GM21786 (cell line): ENCODE measurements around the gene CACNA1C.

Source experiments
- ATAC-seq: cut with Tn5 transposase; IDR thresholded peaks from one replicate; pipeline ENCODE4 v1.9.1; 2021; ENCODE audit not compliant: unreplicated experiment

CACNA1C gene

DNA sequence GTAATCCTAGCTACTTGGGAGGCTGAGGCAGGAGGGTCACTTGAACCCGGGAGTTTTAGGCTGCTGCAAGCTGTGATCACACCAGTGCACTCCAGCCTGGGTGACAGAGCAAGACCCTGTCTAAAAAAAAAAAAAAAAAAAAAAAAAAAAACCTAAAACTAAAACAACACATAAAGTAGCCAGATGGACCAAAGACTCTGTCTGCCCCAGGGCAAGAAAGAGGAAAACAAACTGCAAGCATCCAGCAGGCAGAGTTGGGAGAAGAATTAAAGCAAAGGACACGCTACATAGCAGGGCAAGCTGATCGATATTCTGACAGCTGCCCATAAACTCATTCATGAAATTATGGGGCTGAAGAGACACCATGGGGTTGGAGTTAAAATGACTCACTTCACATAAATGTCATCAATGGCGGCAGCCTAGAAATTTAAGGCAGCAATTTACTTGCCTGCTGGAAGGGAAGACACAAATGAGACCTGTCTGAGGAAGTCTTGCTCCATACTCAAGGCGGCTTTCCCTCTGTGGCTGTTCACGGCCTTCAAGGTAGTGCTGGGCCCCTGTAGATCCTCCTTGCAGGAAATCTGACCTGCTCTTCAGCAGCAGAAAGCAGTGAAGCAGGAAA, 482.9 kb downstream of the CACNA1C start:
- no peak for ATAC-seq

GRCh38 chr12:2536724-2537123, 483.9 kb downstream of the CACNA1C start:
- no peak for ATAC-seq

GRCh38 chr12:2537868-2538541, 485.2 kb downstream of the CACNA1C start:
- ATAC-seq: no peak

DNA sequence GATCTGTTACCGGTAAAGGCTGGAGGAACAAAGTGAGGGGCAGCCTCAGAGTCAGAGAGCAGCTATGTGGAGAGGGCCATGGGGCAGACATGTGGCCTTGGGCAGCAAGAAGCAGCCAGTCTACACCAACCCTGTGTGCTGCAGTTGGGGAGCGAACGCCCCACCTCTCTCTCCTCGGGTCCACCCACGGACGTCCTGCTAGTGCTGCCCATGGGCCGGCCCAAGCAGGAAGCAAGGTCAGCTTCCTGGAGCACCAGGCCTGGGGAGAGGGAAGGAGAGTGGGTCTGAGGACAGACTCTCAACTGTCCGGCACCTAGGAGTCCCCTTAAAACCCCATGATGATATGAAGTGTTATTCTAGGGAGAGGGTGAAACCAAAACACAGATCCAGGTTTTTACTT, 487.2 kb downstream of the CACNA1C start:
- ATAC-seq: no peak

- ATAC-seq: no peak
Observed at GRCh38 chr12:2540535-2540941, 487.8 kb downstream of the CACNA1C start.

DNA sequence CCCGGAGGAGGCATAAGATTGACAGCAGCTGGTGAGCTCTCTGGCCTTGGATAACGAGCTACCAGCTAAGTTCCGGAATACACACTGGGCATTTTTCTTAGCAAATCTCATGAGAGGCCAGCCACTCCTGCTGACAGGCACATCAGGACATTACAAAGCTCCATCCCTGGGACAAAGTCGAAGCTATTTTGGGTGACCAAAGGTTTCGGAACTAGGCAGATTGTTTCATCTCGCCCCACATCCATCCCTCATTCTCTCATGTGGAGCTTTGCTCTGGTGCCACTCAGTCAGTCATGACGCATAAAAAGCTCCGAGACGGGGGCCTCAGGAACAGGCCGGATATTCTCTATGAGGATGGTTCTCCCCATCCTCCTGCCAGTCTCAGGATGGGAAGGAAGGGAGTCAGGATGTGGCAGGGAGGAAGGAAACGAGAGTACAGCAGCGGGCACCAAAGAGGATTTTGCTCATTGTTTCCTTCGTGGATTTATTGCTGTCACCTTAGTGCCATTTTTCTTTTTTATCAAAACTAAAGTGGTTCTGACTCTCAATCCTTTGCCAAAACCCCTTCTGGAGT, 488.9 kb downstream of the CACNA1C start:
- no peak for ATAC-seq

GRCh38 chr12:2543801-2544200, 491.0 kb downstream of the CACNA1C start:
- no peak for ATAC-seq

- ATAC-seq: no peak
Observed at GRCh38 chr12:2544230-2544629, 491.4 kb downstream of the CACNA1C start.

GRCh38 chr12:2547273-2548044, 494.7 kb downstream of the CACNA1C start:
- ATAC-seq: no peak

DNA sequence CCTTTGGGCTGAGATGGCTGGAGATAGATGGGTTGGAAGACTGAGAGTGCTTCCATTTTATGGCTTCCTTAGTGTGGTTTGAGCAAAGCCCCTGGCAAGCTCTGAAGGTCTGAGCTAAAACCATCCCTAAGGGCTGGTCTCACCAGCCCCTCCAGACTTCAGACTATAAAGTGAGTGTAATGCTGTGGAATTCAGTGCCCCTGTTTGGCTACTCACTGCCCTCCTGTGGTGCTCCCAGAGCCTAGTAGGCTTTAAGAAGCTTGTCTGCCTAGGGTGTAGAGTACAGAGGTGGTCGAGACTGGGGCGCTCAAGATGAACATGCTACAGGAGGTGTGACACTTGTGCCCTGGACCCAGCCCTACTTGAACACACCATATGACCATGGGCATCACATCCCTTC, 495.3 kb downstream of the CACNA1C start:
- ATAC-seq: no peak

DNA sequence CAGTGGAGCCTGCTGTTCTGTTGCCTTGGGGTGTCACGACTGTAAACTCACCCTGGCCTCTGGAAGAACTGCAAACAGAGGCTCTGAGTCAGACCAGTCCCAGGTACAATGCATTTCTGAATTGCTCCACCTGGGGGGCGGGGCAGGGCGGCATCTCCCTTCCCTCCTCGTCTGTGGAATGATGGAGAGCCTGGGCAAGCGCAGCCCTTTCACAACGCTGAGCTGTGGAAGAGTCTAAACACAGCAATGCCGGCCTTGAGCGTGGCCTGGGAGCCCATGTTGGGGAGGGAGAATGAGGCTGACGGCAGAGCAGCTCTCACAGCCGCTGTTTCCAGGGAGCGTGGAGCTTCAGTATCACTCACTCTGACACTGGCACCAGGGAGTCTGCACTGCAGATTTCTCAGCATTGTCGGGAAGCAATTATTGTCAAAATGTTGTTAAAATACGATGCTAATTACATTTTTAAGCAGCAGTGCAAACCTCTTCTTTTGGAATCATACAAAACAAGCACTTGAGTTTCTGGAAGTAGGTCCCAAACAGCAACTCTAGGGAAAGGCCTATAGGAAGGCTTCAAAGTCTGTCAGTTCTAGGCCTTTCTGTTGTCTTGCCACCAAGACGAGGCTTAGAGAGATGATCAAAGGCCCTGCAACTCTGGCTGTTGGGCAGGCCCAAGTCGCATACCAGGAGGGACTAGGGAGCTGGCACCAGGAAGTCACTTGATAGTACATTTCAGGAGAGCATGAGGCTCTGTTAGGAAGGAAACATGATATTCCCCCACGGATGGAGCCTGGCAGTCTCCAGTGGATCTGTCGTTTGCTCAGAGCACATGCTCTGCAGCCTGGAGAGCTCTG, 498.0 kb downstream of the CACNA1C start:
- no peak for ATAC-seq

- ATAC-seq: no peak
Observed at GRCh38 chr12:2551412-2551900, 498.7 kb downstream of the CACNA1C start.

GRCh38 chr12:2552000-2552756, 499.4 kb downstream of the CACNA1C start:
- ATAC-seq: no peak

DNA sequence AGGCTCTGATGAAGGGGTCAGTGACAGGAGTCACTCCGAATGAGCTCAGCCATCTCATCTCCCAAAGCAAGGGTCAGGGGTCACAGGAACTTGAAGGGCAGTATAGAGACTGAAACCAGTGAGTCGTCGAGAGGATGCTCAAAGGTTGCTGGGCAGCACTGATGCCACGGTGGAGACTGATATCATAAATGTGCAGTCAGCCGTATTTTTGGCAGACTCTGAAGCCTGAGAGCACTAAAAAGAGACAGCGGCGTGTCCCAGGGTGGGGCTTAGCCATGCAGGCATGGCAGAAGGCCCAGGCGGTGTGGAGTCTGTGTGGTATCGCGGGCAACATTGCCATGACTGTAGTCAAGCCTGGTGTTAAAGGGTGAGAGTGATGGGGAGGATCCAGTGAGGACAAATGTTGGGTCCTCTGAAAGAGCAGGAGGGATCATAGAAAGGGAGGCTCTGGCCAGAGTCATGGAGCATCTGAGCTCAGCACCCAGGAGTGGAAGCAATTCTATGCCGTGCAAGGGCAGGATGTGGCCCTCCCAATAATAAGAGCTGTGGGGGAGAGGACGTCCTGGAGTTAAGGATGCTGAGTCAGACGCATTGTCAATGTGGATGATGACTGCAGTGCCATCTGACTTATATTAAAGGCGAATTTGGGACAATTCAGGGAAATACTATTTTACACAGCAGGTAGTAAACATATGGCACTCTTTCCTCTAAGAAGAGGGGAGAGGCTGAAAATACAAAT, 500.8 kb downstream of the CACNA1C start:
- ATAC-seq: no peak

- ATAC-seq: no peak
Observed at GRCh38 chr12:2555487-2556082, 502.8 kb downstream of the CACNA1C start.

DNA sequence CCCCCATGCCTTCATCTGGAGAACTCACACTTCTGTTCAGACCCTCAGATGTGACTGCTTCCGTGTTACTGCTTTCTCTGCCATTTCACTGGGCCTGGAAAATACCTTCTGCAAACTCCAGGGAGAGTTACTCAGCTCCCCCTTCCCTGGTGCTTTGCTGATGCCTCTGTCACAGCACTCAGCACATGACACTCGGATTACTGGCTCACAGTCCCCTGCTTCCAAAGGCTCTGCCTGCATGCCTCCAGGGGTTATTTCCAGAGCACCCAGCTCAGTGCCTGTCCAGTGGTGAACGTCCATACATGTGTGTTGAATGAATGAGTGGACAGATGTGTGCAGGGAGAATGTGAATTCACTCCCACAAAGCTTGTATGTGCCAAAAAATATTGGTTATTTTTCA, 504.8 kb downstream of the CACNA1C start:
- no peak for ATAC-seq

DNA sequence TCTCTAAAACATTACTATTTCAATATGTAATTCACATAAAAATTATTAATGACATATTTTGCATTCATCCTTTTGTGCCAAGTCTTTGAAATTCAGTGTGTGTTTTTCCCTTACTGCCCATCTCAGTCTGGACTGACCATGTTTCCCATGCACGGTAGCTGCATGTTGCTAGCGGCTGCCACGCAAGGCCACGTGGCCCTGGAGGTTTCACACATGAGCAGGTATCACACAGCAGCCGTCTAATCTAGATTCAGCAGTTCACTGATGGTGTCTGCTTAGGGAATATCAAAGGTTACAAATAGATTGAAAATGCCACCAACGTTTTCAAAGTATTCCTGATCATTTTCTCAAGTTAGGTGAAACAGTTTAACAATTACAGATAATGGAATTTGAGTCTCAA, 507.1 kb downstream of the CACNA1C start:
- no peak for ATAC-seq

DNA sequence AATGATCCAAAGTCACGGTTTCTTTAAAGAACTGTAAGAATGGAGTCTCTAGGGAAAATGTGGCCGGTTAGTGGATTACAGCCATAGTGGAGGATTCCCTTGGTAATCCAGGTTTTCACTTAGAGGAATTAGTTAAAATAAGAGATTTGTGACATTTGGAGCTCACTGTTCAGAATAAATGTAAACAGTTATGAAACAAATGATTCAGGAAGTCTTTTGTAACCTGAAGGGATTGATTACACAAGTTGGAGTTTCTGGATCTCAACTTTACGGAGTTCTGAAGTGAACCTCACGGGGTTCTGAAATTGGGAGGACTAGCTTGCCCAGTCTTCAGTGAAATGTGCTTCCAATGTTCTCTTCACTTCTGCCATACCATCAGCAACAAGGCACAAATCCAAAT, 507.6 kb downstream of the CACNA1C start:
- no peak for ATAC-seq

GRCh38 chr12:2561367-2561766, 508.6 kb downstream of the CACNA1C start:
- no peak for ATAC-seq
